Chondrocyte (in vitro differentiated cells): Measurements from ENCODE around the gene RAP1A. TPM values are rescaled to one million over a fixed set of nuclear protein-coding genes. Genes with fewer than 3 reads are reported as not detected.

Experiments used
- DNase-seq: peaks from one replicate; pipeline ENCODE4 v3.0.0; 2021; ENCODE audit warnings: mixed read lengths, low spot score
- H3K27ac Mint-ChIP-seq: one replicate; pipeline ENCODE4 v1.8.0; 2021; ENCODE audit warnings: mild to moderate bottlenecking, moderate library complexity, mixed read lengths; ENCODE audit not compliant: unreplicated experiment
- H3K27me3 Mint-ChIP-seq: 2 replicates; pipeline ENCODE4 v1.8.0; 2021; ENCODE audit warnings: low read depth, mixed read lengths
- H3K36me3 Mint-ChIP-seq: 2 replicates; pipeline ENCODE4 v1.8.0; 2021; ENCODE audit warnings: low read depth, mixed read lengths
- H3K4me1 Mint-ChIP-seq: 2 replicates; pipeline ENCODE4 v1.8.0; 2021; ENCODE audit warnings: low read depth, mild to moderate bottlenecking, mixed read lengths
- H3K4me3 Mint-ChIP-seq: one replicate; pipeline ENCODE4 v1.8.0; 2021; ENCODE audit warnings: mild to moderate bottlenecking, moderate library complexity, mixed read lengths; ENCODE audit not compliant: unreplicated experiment
- H3K9me3 Mint-ChIP-seq: 2 replicates; pipeline ENCODE4 v1.8.0; 2021; ENCODE audit warnings: low read depth, mixed read lengths
- total RNA-seq: library from RNA; stranded (reverse); gene quantifications from 3 replicates; pipeline ENCODE4 v1.2.1, GENCODE V29; 2021
- TF ChIP-seq, protein P1 (sequence below): fragments of 200-600 bp; sonication (generic); IDR thresholded peaks from 2 replicates; pipeline ENCODE4 v1.5.0; 2021; ENCODE audit warnings: antibody characterized with exemption, mild to moderate bottlenecking, moderate library complexity

RAP1A gene
- total RNA-seq, 1 donor from 2014 or later = 60.5 TPM

DNA sequence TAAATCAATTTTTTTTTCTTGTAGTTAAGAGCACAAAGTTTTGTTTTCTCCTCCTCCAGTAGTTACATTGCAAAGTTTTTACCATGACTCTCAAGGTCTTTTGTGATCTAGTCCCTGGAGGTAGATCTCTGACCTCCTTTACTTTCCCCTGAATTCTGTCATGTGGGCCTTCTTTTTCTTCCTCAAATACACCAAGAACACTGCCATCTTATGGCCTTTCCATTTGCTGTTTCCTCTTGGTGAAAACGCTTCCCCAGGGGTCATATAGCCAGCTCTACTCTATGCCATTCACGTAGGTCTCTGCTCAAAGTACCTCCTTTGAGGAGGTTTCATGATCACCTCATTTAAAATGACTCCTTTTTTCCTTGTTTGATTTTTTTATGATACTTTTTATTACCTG, 138.8 kb downstream of the RAP1A start:
- Mint-ChIP-seq H3K4me3 (no peak overlapping the region), H3K36me3 (peaks cover 14% of the 10 kb centered on the region), H3K27me3 (no peaks in the 10 kb centered on the region), H3K4me1 (peaks cover 21% of the 10 kb centered on the region), H3K9me3 (no peaks in the 10 kb centered on the region), H3K27ac (no peak overlapping the region)
- no peak for DNase-seq
- TF ChIP-seq, protein P1, sequence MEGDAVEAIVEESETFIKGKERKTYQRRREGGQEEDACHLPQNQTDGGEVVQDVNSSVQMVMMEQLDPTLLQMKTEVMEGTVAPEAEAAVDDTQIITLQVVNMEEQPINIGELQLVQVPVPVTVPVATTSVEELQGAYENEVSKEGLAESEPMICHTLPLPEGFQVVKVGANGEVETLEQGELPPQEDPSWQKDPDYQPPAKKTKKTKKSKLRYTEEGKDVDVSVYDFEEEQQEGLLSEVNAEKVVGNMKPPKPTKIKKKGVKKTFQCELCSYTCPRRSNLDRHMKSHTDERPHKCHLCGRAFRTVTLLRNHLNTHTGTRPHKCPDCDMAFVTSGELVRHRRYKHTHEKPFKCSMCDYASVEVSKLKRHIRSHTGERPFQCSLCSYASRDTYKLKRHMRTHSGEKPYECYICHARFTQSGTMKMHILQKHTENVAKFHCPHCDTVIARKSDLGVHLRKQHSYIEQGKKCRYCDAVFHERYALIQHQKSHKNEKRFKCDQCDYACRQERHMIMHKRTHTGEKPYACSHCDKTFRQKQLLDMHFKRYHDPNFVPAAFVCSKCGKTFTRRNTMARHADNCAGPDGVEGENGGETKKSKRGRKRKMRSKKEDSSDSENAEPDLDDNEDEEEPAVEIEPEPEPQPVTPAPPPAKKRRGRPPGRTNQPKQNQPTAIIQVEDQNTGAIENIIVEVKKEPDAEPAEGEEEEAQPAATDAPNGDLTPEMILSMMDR = peak; percentile 62

DNA sequence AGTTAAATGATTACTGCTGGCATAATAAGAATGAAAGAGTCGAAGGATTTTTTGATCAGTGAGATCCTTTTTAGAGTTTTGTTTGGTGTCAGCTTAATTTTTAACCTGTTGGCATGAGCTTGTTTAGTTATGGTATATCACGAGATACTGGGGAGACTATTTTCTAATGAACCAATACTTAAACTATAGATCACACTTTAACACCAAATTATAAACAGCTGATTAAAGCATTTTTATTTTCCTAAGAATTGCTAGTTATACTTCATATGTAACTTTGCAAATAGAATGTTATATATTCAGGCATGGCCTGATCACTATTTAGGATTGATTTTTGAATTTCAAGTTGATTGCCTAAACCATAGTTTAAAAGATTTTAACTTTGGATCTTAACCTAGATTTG, 142.1 kb downstream of the RAP1A start:
- TF ChIP-seq, protein P1 = no peak
- H3K27ac Mint-ChIP-seq = no peak overlapping the region
- no peak for DNase-seq
- no peak overlapping the region for H3K4me3 Mint-ChIP-seq
- peaks cover 21% of the 10 kb centered on the region for H3K36me3 Mint-ChIP-seq
- peaks cover 9% of the 10 kb centered on the region for H3K4me1 Mint-ChIP-seq
- H3K9me3 Mint-ChIP-seq = no peaks in the 10 kb centered on the region
- no peaks in the 10 kb centered on the region for H3K27me3 Mint-ChIP-seq

DNA sequence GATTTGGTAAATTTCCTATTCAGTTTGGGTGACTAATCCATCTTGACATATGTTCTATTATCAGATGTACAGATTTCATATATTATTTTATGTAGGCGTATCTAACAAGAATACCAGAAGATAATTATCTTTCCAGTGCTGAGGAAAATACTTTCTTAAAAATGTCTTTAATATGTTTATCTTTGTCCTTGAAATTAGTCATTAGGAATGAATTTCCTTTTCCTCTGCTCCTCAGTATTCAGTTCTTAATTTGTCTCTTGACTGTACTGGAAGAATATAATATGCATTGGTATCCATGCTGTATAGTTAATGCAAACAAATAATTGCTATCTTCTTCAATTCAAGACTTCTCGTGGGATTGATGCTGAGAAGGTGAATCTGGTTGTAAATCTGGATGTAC, 142.7 kb downstream of the RAP1A start:
- TF ChIP-seq, protein P1 = no peak
- Mint-ChIP-seq H3K36me3 (peaks cover 21% of the 10 kb centered on the region), H3K4me1 (peaks cover 6% of the 10 kb centered on the region), H3K27me3 (no peaks in the 10 kb centered on the region), H3K27ac (no peak overlapping the region), H3K4me3 (no peak overlapping the region), H3K9me3 (no peaks in the 10 kb centered on the region)
- DNase-seq = no peak

Other genes starting within 250 kb of the RAP1A start
- gene OVGP1, start 192.1 kb upstream of the RAP1A start, total RNA-seq = 0.95 to 1.7 TPM (median 1.1 TPM) in 3 replicates
- gene WDR77, start 170.5 kb upstream of the RAP1A start, total RNA-seq = 19.2 to 25.9 TPM (median 19.5 TPM) in 3 replicates
- gene ATP5PB, start 170.3 kb upstream of the RAP1A start, total RNA-seq = 145 to 183 TPM (median 147 TPM) in 3 replicates
- 0.17 to 0.34 TPM in 2 of 3 replicates, not detected in the other for gene C1orf162, start 145.8 kb upstream of the RAP1A start, total RNA-seq
- gene ADORA3, start 116.2 kb upstream of the RAP1A start, total RNA-seq = not detected in 3 replicates
- not detected in 3 replicates for gene TMIGD3, start 116.2 kb upstream of the RAP1A start, total RNA-seq
- gene INKA2, start 119.6 kb downstream of the RAP1A start, total RNA-seq = 2.8 to 5.4 TPM (median 3.6 TPM) in 3 replicates
- gene DDX20, start 136.1 kb downstream of the RAP1A start, total RNA-seq = 9.9 to 10.7 TPM (median 10.0 TPM) in 3 replicates